ENCODE data around the gene KIAA1217. TPM values are rescaled to one million over a fixed set of nuclear protein-coding genes. Genes with fewer than 3 reads are reported as not detected.

The KIAA1217 gene
- total RNA-seq, 1 donor from 2014 or later: 18.9 TPM

- no peaks in the 10 kb centered on the region for H3K27me3 ChIP-seq (ENCODE audit: control insufficient read depth, insufficient read depth, low read length)
- no peak overlapping the region for H3K4me3 ChIP-seq (ENCODE audit: low read depth, low read length)
- TF ChIP-seq CTCF (IDR thresholded peaks at IDR 0.05; ENCODE audit: insufficient read depth, low read length, poor library complexity, severe bottlenecking): no peak
- H3K36me3 ChIP-seq (ENCODE audit: control insufficient read depth, insufficient read depth, low read length): no peaks in the 10 kb centered on the region
- no peak for DNase-seq (ENCODE audit: low read depth)
Observed at GRCh38 chr10:24453404-24453830, 244.5 kb downstream of the KIAA1217 start.

GRCh38 chr10:24453973-24454372 lies 245.0 kb downstream of the KIAA1217 start:
- Histone ChIP-seq H3K36me3 (ENCODE audit: control insufficient read depth, insufficient read depth, low read length) (no peaks in the 10 kb centered on the region), H3K4me3 (ENCODE audit: low read depth, low read length) (no peak overlapping the region), H3K27me3 (ENCODE audit: control insufficient read depth, insufficient read depth, low read length) (no peaks in the 10 kb centered on the region)
- TF ChIP-seq CTCF (IDR thresholded peaks at IDR 0.05; ENCODE audit: insufficient read depth, low read length, poor library complexity, severe bottlenecking): no peak
- DNase-seq (ENCODE audit: low read depth): no peak

- no peak for DNase-seq (ENCODE audit: low read depth)
- H3K4me3 ChIP-seq (ENCODE audit: low read depth, low read length): no peak overlapping the region
- H3K27me3 ChIP-seq (ENCODE audit: control insufficient read depth, insufficient read depth, low read length): no peaks in the 10 kb centered on the region
- TF ChIP-seq CTCF (IDR thresholded peaks at IDR 0.05; ENCODE audit: insufficient read depth, low read length, poor library complexity, severe bottlenecking): no peak
- H3K36me3 ChIP-seq (ENCODE audit: control insufficient read depth, insufficient read depth, low read length): no peaks in the 10 kb centered on the region
Observed at GRCh38 chr10:24455447-24455846, 246.5 kb downstream of the KIAA1217 start.

- no peak for DNase-seq (ENCODE audit: low read depth)
- Histone ChIP-seq H3K27me3 (ENCODE audit: control insufficient read depth, insufficient read depth, low read length) (no peaks in the 10 kb centered on the region), H3K36me3 (ENCODE audit: control insufficient read depth, insufficient read depth, low read length) (no peaks in the 10 kb centered on the region), H3K4me3 (ENCODE audit: low read depth, low read length) (no peak overlapping the region)
- TF ChIP-seq CTCF (IDR thresholded peaks at IDR 0.05; ENCODE audit: insufficient read depth, low read length, poor library complexity, severe bottlenecking): no peak
Observed at GRCh38 chr10:24456322-24456721, 247.4 kb downstream of the KIAA1217 start.

GRCh38 chr10:24457661-24458318 lies 248.9 kb downstream of the KIAA1217 start:
- H3K27me3 ChIP-seq (ENCODE audit: control insufficient read depth, insufficient read depth, low read length): no peaks in the 10 kb centered on the region
- H3K4me3 ChIP-seq (ENCODE audit: low read depth, low read length): no peak overlapping the region
- H3K36me3 ChIP-seq (ENCODE audit: control insufficient read depth, insufficient read depth, low read length): no peaks in the 10 kb centered on the region
- no peak for TF ChIP-seq CTCF (IDR thresholded peaks at IDR 0.05; ENCODE audit: insufficient read depth, low read length, poor library complexity, severe bottlenecking)
- no peak for DNase-seq (ENCODE audit: low read depth)

- H3K27me3 ChIP-seq (ENCODE audit: control insufficient read depth, insufficient read depth, low read length): no peaks in the 10 kb centered on the region
- TF ChIP-seq CTCF (IDR thresholded peaks at IDR 0.05; ENCODE audit: insufficient read depth, low read length, poor library complexity, severe bottlenecking): no peak
- H3K4me3 ChIP-seq (ENCODE audit: low read depth, low read length): no peak overlapping the region
- no peaks in the 10 kb centered on the region for H3K36me3 ChIP-seq (ENCODE audit: control insufficient read depth, insufficient read depth, low read length)
- no peak for DNase-seq (ENCODE audit: low read depth)
Observed at GRCh38 chr10:24459836-24460235, 250.9 kb downstream of the KIAA1217 start.
